K562 (cell line): ENCODE data around the gene WDR45B. TPM values are rescaled to one million over a fixed set of nuclear protein-coding genes. Genes with fewer than 3 reads are reported as not detected.

Experiments used
- ATAC-seq: fragments of 200-7000 bp; cut with Tn5 transposase; 3 replicates; pipeline ENCODE4 v1.9.1; 2020; ENCODE audit warnings: moderate library complexity
- BruUV-seq: library from RNA; stranded (reverse); fragments of 400-500 nt; replicated peaks from 2 replicates; lab custom pipeline; 2021; lab: Mats Ljungman, UMichigan
- CTCF ChIA-PET: fragments of 300-600 bp; formaldehyde crosslinking; extraction: SDS; loops from one replicate; lab custom pipeline; 2021; ENCODE audit warnings: low intra/inter-chr PET ratio; lab: Yijun Ruan, JAX
- POLR2A ChIA-PET: fragments of 300-600, 350-650 bp; sonication (Branson Sonifier 250); formaldehyde crosslinking; extraction: SDS; loops from one replicate; lab custom pipeline; 2021; ENCODE audit warnings: antibody characterized with exemption, inconsistent platforms; lab: Yijun Ruan, JAX
- DNase-seq, 4 experiments: peaks; one replicate each; pipeline versions ENCODE4 v3.0.0 to v3.0.0-alpha.2; 2011 to 2018; ENCODE audit warnings: low spot score in 3 of 4, mixed read lengths in 3 of 4; ENCODE audit errors: extremely low read depth in 1 of 4
- FAIRE-seq: peaks from 2 replicates; lab custom pipeline; 2011; peaks lifted over from hg19 to GRCh38; lab: Jason Lieb, UNC
- H2AFZ ChIP-seq: 2 replicates; pipeline ENCODE4 v1.6.0; 2011; ENCODE audit warnings: low read depth, low read length, control low read depth, inconsistent platforms
- H3K27ac ChIP-seq: fragments of 200-600 bp; 3 replicates; pipeline ENCODE4 v1.8.0; 2011; ENCODE audit warnings: low read depth, mild to moderate bottlenecking, control low read depth, inconsistent platforms, low read length, moderate library complexity, mixed read lengths; ENCODE audit errors: extremely low read depth
- H3K27me3 ChIP-seq, 2 experiments: fragments of 300-600 bp in 1 of 2; 2 replicates in 1 of 2; 3 replicates in 1 of 2; pipeline versions ENCODE4 v1.6.0 to v1.8.0; 2011; ENCODE audit warnings: inconsistent platforms in 2 of 2, low read length in 2 of 2, mild to moderate bottlenecking in 1 of 2, mixed read lengths in 1 of 2, moderate library complexity in 1 of 2; ENCODE audit not compliant: control insufficient read depth in 2 of 2, insufficient read depth in 2 of 2
- H3K36me3 ChIP-seq: fragments of 300-600 bp; 3 replicates; pipeline ENCODE4 v1.8.0; 2011; ENCODE audit warnings: mild to moderate bottlenecking, low read length, inconsistent platforms; ENCODE audit not compliant: control insufficient read depth, insufficient read depth
- H3K4me1 ChIP-seq, 2 experiments: fragments of 200-600 bp in 1 of 2; replicated peaks in 1 of 2; 2 replicates in 1 of 2; 3 replicates in 1 of 2; pipeline versions ENCODE4 v1.5.1 to v1.8.0; 2011; ENCODE audit warnings: inconsistent platforms in 2 of 2, low read length in 2 of 2, mild to moderate bottlenecking in 1 of 2, mixed read lengths in 1 of 2, moderate library complexity in 1 of 2; ENCODE audit not compliant: control insufficient read depth in 2 of 2, insufficient read depth in 2 of 2
- H3K4me2 ChIP-seq: 2 replicates; pipeline ENCODE4 v1.6.1; 2011; ENCODE audit warnings: low read length, control low read depth, inconsistent platforms, mixed read lengths; ENCODE audit not compliant: insufficient read depth
- H3K4me3 ChIP-seq: fragments of 200-600 bp; sonication (generic), shearing (Covaris generic); 2 replicates; pipeline ENCODE4 v1.5.1; 2016; ENCODE audit warnings: control low read depth, inconsistent platforms
- H3K79me2 ChIP-seq: fragments of 200-600 bp; 3 replicates; pipeline ENCODE4 v1.8.0; 2011; ENCODE audit warnings: low read length, inconsistent platforms; ENCODE audit not compliant: control insufficient read depth, insufficient read depth
- H3K9ac ChIP-seq, 2 experiments: 2 replicates each; pipeline versions ENCODE4 v1.6.0 to v1.6.1; 2011; ENCODE audit warnings: low read depth in 2 of 2, low read length in 2 of 2, control low read depth in 1 of 2, inconsistent platforms in 1 of 2, mild to moderate bottlenecking in 1 of 2, mixed read lengths in 1 of 2; ENCODE audit not compliant: insufficient read depth in 1 of 2
- H3K9me1 ChIP-seq: one replicate; pipeline ENCODE4 v1.6.0; 2011; ENCODE audit warnings: inconsistent platforms, mild to moderate bottlenecking, low read length, moderate library complexity; ENCODE audit not compliant: control insufficient read depth, insufficient read depth
- H3K9me3 ChIP-seq: replicated peaks from 2 replicates; pipeline ENCODE4 v1.5.1; 2011; ENCODE audit warnings: low read depth, low read length, inconsistent platforms; ENCODE audit not compliant: control insufficient read depth, insufficient read depth
- H4K20me1 ChIP-seq: replicated peaks from 2 replicates; pipeline ENCODE4 v1.6.1; 2011; ENCODE audit warnings: low read length, inconsistent platforms, mixed read lengths; ENCODE audit not compliant: control insufficient read depth, insufficient read depth
- MYNN ChIP-seq, 2 experiments: sonication (generic); formaldehyde crosslinking in 1 of 2; IDR thresholded peaks; 2 replicates each; pipeline versions ENCODE4 v1.5.0 to v1.6.1; 2016 to 2020; ENCODE audit warnings: antibody characterized with exemption in 1 of 2, missing genetic modification reagents in 1 of 2
- POLR2G ChIP-seq: fragments of 200-400 bp; formaldehyde crosslinking; IDR thresholded peaks from 2 replicates; pipeline ENCODE4 v1.6.1; 2017; ENCODE audit warnings: low read depth, mild to moderate bottlenecking, antibody characterized with exemption, low read length, moderate library complexity
- WGBS: fragments of 100-300 bp; shearing (Covaris generic); methylation state at CpG from one replicate; pipeline ENCODE4 v1.1.6; 2016; ENCODE audit warnings: low coverage, mixed read lengths; ENCODE audit not compliant: insufficient coverage; ENCODE audit errors: missing lambda C conversion rate; 5-methylcytosine and 5-hydroxymethylcytosine counted together
- in situ Hi-C: fragments of 300-500 bp; cut with MboI; formaldehyde crosslinking; loops from 4 replicates; pipeline ENCODE4 v1.15.0; 2018; ENCODE audit warnings: inconsistent platforms, mixed read lengths
- intact Hi-C: fragments of 100-400 bp; cut with micrococcal nuclease; formaldehyde crosslinking; loops from 2 replicates; pipeline ENCODE4 v1.14.2; 2022
- polyA plus RNA-seq, 8 experiments: library from polyadenylated mRNA; depleted of rRNA in 4 of 8; stranded (reverse) in 5 of 8; unstranded in 3 of 8; fragments of >200 nt; fragmentation: Nextera tagmentation in 2 of 8; fragmentation: Illumina TruSeq in 1 of 8; extraction: Ambion mirVana in 2 of 8; extraction: Trizol in 1 of 8; gene quantifications; 2 replicates each; pipeline versions ENCODE4 v1.2.1 to v1.2.3, GENCODE V29; 2011 to 2014; ENCODE audit warnings: inconsistent platforms in 1 of 8, missing spikeins in 1 of 8
- total RNA-seq, 7 experiments: library from RNA; depleted of rRNA in 6 of 7; stranded (reverse); fragments of >200 nt in 6 of 7; fragmentation: Illumina TruSeq in 2 of 7; extraction: Trizol in 2 of 7; gene quantifications; 2 replicates each; pipeline versions ENCODE4 v1.2.1 to v1.2.3, GENCODE V29; 2011 to 2021; ENCODE audit warnings: low replicate concordance in 1 of 7
- TF ChIP-seq, protein P1 (sequence below): sonication (generic); formaldehyde crosslinking; IDR thresholded peaks from 2 replicates; pipeline ENCODE4 v1.9.0; 2022; ENCODE audit warnings: mild to moderate bottlenecking, missing genetic modification reagents
- TF ChIP-seq, protein P2 (sequence below): sonication (generic); formaldehyde crosslinking; IDR thresholded peaks from 2 replicates; pipeline ENCODE4 v1.8.1; 2023; ENCODE audit warnings: mild to moderate bottlenecking, missing genetic modification reagents
- TF ChIP-seq, protein P3 (sequence below): fragments of 450-650 bp; IDR thresholded peaks from 2 replicates; pipeline ENCODE4 v1.6.1; 2016; ENCODE audit warnings: mild to moderate bottlenecking
- TF ChIP-seq, protein P4 (sequence below), 2 experiments: IDR thresholded peaks; 2 replicates each; pipeline ENCODE4 v1.6.1; 2011; ENCODE audit warnings: borderline replicate concordance in 1 of 2, control low read depth in 1 of 2, low read depth in 1 of 2, low read length in 1 of 2, mild to moderate bottlenecking in 1 of 2, mixed read lengths in 1 of 2, moderate library complexity in 1 of 2; ENCODE audit not compliant: insufficient read depth in 1 of 2, insufficient read length in 1 of 2, poor library complexity in 1 of 2, severe bottlenecking in 1 of 2; ENCODE audit errors: extremely low read depth in 1 of 2

The WDR45B gene
- total and polyA plus RNA-seq, 9 of the 15 experiments (the other 6 are each of a cell fraction or from before 2014, with no cell fraction given), result 0.72 to 74.4 (median 35.9) TPM

DNA sequence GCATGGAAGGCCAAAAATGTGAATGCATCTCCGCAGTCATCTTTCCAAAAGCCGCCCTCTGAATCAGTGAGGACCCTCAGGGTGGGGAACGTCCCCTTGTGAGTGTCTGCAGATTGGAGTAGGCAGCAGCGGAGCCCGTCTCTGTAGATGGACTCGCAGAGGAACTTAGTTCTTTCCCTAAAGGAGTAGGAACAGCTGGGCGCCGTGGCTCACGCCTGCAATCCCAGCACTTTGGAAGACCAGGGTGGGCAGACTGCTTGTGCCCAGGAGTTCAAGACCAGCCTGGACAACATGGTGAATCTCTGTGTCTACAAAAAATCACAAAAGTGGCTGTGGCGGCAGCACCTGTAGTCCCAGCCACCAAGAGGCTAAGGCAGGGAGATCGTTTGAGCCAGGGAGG is 53.7 kb downstream of the WDR45B start:
- H3K4me1 ChIP-seq, result peaks cover 0 to 39% of the 10 kb centered on the region in 2 experiments; a peak in 2 of 5 replicates
- POLR2A ChIA-PET, result interaction anchor here (0.6 kb wide), 2 partner anchors 9 to 49 kb away, joined by 4 read pairs; no protein-coding TSS in a partner anchor
- H3K79me2 ChIP-seq, result peaks cover 20% of the 10 kb centered on the region
- no peaks in the 10 kb centered on the region for H4K20me1 ChIP-seq
- no TSS peak for BruUV-seq
- no peaks in the 10 kb centered on the region for H3K9me3 ChIP-seq
- H2AFZ ChIP-seq, result no peak overlapping the region
- ATAC-seq (no peak), FAIRE-seq (no peak), DNase-seq (no peak)
- H3K9ac ChIP-seq, result no peak overlapping the region
- H3K36me3 ChIP-seq, result peaks cover 89% of the 10 kb centered on the region; the same call in 2 of the 3 replicates
- H3K27ac ChIP-seq, result no peak overlapping the region
- no peak overlapping the region for H3K4me3 ChIP-seq
- 94% methylated on average over 11 of the region's 11 CpGs for WGBS
- CTCF ChIA-PET, result no interaction called here
- H3K4me2 ChIP-seq, result no peak overlapping the region
- in situ Hi-C loops, result no loop called here
- intact Hi-C loops, result no loop called here
- H3K27me3 ChIP-seq, result no peaks in the 10 kb centered on the region
- TF ChIP-seq MYNN (IDR thresholded peaks at IDR 0.05) (no peak), MYNN (CRISPR knock-in tag; IDR thresholded peaks at IDR 0.05) (no peak), POLR2G (0 out of 2 replicates have a peak, but pooled peaks have one; percentile 26)
- peaks cover 6% of the 10 kb centered on the region for H3K9me1 ChIP-seq

DNA sequence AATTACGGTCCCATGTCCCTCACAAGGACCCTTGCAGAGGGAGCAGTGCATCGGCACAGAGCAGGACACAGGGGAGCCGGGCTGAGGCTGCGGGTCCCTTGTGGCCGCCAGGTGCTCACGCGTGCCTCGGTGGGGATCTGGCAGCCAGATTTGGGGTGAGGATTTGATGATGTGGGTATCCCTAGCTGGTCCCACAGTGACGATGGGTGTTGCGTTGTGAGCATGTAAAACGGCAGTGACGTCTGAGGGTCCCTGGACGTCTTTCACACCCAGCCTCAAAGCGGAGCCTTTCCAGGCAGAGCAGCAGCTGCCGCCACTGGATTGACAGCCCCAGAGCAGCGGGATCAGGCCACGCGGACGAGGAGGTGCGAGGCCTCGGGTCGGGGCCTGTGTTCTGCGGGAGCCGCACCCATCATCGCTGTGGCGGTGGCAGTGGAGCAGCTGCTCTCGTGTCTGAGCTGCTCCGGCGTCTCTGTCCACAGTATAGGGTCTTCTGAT is 54.6 kb downstream of the WDR45B start:
- intact Hi-C loops, result no loop called here
- BruUV-seq, result TSS peak; percentile 32
- 89% methylated on average over 27 of the region's 29 CpGs for WGBS
- Histone ChIP-seq H3K27ac (no peak overlapping the region; the same call in 2 of the 3 replicates), H4K20me1 (no peaks in the 10 kb centered on the region), H3K36me3 (peaks cover 84% of the 10 kb centered on the region; the same call in 2 of the 3 replicates), H3K4me2 (no peak overlapping the region), H3K4me3 (no peak overlapping the region), H3K9me1 (peaks cover 6% of the 10 kb centered on the region), H2AFZ (no peak overlapping the region), H3K9ac (peak overlapping the region in 1 of 2 experiments; percentile 75; a peak in 2 of 4 replicates), H3K9me3 (no peaks in the 10 kb centered on the region), H3K79me2 (peaks cover 20% of the 10 kb centered on the region), H3K4me1 (peaks cover 0 to 34% of the 10 kb centered on the region in 2 experiments; a peak in 2 of 5 replicates), H3K27me3 (no peaks in the 10 kb centered on the region)
- FAIRE-seq, result no peak
- ChIA-PET CTCF (no interaction called here), POLR2A (interaction anchor here (0.6 kb wide), 1 partner anchor 335 kb away, joined by 3 read pairs; no protein-coding TSS in a partner anchor)
- in situ Hi-C loops, result no loop called here
- ATAC-seq, result no peak
- DNase-seq, result no peak
- TF ChIP-seq, protein P1, sequence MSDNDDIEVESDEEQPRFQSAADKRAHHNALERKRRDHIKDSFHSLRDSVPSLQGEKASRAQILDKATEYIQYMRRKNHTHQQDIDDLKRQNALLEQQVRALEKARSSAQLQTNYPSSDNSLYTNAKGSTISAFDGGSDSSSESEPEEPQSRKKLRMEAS, result 0 out of 2 replicates have a peak, but pooled peaks have one; percentile 16
- TF ChIP-seq, protein P2, sequence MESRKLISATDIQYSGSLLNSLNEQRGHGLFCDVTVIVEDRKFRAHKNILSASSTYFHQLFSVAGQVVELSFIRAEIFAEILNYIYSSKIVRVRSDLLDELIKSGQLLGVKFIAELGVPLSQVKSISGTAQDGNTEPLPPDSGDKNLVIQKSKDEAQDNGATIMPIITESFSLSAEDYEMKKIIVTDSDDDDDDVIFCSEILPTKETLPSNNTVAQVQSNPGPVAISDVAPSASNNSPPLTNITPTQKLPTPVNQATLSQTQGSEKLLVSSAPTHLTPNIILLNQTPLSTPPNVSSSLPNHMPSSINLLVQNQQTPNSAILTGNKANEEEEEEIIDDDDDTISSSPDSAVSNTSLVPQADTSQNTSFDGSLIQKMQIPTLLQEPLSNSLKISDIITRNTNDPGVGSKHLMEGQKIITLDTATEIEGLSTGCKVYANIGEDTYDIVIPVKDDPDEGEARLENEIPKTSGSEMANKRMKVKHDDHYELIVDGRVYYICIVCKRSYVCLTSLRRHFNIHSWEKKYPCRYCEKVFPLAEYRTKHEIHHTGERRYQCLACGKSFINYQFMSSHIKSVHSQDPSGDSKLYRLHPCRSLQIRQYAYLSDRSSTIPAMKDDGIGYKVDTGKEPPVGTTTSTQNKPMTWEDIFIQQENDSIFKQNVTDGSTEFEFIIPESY (CRISPR knock-in tag), result peak; percentile 66
- TF ChIP-seq, protein P3, sequence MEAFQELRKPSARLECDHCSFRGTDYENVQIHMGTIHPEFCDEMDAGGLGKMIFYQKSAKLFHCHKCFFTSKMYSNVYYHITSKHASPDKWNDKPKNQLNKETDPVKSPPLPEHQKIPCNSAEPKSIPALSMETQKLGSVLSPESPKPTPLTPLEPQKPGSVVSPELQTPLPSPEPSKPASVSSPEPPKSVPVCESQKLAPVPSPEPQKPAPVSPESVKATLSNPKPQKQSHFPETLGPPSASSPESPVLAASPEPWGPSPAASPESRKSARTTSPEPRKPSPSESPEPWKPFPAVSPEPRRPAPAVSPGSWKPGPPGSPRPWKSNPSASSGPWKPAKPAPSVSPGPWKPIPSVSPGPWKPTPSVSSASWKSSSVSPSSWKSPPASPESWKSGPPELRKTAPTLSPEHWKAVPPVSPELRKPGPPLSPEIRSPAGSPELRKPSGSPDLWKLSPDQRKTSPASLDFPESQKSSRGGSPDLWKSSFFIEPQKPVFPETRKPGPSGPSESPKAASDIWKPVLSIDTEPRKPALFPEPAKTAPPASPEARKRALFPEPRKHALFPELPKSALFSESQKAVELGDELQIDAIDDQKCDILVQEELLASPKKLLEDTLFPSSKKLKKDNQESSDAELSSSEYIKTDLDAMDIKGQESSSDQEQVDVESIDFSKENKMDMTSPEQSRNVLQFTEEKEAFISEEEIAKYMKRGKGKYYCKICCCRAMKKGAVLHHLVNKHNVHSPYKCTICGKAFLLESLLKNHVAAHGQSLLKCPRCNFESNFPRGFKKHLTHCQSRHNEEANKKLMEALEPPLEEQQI, result no peak
- TF ChIP-seq, protein P4, sequence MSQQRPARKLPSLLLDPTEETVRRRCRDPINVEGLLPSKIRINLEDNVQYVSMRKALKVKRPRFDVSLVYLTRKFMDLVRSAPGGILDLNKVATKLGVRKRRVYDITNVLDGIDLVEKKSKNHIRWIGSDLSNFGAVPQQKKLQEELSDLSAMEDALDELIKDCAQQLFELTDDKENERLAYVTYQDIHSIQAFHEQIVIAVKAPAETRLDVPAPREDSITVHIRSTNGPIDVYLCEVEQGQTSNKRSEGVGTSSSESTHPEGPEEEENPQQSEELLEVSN (IDR thresholded peaks at IDR 0.05; ENCODE audit: borderline replicate concordance in 1 of 2, extremely low read depth in 1 of 2, insufficient read depth in 1 of 2, insufficient read length in 1 of 2, low read depth in 1 of 2, low read length in 1 of 2, poor library complexity in 1 of 2, severe bottlenecking in 1 of 2), result peak in 1 of 2 experiments; percentile 41
